GM18909 (cell line): ENCODE data around the gene FBXO24.

Source experiments
- ATAC-seq: cut with Tn5 transposase; IDR thresholded peaks from one replicate; pipeline ENCODE4 v1.9.1; 2021; ENCODE audit warnings: mild to moderate bottlenecking; ENCODE audit not compliant: unreplicated experiment, poor library complexity

The FBXO24 gene

DNA sequence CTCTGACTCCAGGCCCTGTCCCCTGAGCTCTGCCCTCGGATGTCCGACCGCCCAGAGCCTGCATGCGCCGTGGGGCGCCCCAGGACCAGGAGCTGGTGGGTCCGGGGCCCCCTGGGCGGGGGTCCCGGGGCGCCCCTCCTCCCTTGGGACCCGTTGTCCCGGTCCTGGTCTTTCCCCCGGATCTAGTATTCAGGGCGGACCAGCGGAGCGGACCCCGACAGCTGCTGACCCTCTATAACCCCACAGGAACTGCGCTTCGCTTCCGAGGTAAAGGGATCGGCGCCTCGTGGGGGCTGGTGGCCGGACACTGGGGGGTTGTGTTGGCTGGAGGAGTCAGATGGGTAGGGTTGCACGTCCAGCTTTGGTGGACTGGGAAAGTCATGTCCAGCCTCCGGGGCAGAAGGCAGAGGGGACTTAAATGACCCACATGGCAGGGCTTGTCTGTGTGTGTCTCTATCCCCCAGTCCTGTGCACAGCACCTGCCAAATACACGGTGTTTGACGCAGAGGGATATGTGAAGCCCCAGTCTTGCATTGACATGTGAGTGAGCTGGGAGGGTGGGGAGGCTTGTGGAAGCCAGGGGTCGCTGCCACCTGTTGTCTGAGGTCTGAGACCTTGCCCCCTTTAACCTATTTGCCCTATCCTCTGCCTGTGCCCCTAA, 26.7 kb downstream of the FBXO24 start:
- ATAC-seq = no peak

DNA sequence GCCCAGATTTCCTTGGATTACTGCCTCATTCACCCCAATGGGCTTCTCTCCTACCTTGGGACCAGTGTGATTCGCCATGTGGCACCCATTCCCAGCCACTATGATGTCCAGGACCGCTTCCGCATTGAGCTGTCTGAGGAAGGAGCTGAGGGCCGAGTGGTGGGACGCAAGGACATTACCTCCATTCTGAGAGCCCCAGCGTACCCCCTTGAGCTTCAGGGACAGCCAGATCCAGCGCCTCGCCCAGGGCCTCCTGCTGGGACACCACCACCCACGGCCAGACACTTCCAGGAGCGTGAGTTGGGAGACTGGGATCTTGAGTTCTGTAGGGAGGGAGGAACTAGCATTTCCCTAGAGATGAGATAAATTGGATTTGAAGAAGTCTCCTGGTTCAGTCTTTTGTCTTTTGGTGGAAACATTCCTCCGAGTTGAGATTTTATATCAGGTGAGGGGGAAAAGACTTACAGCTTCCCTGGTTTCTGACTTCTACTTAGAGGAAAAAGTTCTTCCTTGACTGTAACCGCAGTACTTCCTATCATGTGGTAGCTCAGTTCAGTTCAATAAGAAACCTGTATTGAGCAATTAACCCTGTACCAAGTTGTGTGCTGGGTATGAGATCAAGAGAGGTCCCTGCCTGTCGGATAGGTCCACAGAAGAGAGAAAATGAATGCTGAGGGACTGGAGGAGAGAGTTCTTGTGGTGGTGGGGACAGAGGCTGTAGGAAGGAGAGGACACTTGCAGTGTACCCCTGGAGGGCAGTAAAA, 27.5 kb downstream of the FBXO24 start:
- ATAC-seq = no peak

DNA sequence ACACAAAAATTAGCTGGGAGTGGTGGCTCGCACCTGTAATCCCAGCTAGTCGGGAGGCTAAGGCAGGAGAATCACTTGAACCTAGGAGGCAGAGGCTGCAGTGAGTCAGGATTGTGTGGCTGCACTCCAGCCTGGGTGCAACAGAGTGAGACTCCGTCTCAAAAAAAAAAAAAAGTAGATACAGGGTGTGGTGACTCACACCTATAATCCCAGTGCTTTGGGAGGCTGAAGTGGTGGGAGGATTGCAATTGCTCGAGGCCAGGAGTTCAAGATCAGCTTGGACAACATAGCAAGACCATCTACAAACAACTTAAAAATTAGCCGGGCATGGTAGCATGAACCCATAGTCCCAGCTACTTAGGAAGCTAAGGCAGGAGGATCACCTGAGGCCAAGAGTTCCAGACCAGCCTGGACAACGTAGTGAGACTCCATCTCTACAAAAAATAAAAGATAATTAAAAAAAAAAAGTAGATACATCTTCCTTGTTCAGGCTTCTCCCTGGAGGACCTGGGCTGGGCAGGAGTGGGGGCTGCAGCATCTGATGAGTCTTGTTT, 28.3 kb downstream of the FBXO24 start:
- no peak for ATAC-seq

DNA sequence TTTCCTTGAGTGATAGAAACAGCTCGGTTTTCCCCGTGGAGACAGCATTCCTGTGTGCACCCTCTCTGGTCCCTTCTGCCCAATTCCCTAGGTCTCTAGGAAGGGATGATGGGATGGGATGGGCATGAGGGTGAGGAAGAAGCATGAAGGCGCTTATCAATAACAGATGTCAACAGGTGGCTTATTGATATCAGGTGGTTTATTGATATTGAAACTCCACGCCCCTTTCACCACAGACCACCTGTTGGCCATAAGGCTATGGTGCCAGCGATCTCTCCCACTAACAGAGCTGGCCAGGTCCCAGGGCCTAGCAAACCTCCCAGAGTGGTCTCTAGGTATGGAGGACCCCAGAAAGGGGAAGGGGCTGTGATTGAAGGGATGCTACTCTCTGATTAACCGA, 34.1 kb downstream of the FBXO24 start:
- no peak for ATAC-seq

DNA sequence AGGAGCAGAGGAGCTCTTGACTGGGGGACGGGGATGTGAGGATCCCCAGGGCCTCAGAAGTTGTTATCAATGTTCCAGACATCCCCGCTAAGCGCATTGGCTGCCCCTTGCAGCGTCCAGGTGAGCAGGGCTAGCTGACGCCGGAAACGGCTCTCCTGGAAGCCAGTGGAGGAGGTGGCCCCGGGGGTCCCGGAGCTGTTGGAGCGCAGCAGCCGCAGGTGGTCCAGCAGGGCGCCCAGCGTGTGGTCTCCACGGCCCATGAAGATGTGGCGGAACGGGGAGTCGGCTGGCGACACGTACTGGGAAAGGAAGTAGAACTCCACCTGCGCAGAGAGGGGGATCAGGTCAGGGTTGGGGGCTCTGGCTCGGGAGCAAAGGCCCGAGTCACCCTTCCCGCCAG, 34.7 kb downstream of the FBXO24 start:
- ATAC-seq = no peak

DNA sequence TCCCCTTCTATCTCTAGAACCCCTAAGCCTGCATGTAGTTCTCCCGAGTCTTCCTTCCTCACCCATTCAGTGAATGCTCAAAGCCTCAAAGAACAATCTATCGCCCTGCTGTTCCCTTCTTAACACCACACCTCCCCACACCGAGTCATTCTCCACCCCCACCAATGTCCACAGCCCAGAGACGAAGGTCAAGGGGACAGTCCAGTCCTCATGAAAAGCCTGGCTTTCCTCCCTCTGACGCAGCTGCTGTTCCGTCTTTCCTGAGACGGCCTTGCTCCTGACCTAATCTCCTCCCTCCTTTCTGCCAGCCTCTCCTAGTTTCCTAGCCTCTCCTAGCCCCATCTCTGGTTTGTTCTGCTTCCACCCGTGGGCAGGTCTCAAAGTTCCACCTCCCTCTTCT, 35.4 kb downstream of the FBXO24 start:
- no peak for ATAC-seq

DNA sequence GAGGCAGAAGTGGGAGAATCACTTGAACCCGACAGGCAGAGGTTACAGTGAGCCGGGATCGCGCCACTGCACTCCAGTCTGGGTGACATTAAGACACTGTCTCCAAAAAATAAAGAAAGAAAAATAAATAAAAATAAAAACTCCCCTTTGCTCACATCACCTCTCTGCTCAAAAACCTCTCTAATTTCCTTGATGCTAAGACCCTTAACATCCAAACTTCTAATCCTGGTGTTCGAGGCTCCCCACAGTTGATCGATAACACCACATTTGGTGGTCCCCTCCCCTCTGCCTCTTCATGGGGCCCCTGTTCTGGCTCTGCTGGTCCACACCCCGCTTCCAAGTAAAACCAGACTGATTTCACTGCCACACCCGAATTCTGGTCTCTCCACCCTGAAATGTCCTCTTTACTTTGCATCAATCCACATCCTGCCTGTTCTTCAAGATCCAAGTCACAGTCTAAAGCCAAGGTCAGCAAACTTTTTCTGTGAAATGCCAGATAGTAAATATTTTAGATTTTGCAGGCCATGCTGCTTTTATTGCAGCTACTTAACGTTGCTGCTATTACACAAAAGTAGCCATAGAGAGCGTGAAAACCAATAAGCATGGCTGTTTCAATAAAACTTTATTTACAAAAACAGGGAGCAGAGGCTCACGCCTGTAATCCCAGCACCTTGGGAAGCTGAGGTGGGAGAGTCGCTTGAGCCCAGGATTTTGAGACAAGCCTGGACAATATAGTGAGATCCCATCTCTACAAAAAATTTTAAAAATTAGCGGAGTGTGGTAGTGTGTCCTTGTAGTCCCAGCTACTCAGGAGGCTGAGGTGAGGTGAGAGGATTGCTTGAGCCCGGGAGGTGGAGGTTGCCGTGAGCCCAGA, 38.1 kb downstream of the FBXO24 start:
- no peak for ATAC-seq

DNA sequence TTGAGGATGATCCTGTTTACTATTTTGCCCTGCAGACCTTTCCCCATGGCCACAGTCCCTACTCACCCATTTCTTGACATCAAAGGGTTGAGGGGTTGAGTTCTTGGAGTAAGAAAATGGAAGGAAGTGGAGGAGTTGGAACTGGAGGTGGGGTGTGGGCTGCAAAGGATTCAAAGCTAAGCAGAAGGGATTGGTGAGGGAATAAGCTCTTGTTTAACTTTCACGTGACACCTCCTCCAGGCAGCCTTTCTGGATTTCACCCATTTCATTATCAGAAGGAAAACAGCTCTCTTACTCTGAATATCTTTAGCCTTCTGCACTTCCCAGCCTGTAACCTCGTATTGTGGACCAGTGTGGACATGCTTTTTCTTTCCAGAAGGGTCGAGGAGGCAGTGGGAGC, 39.9 kb downstream of the FBXO24 start:
- no peak for ATAC-seq

DNA sequence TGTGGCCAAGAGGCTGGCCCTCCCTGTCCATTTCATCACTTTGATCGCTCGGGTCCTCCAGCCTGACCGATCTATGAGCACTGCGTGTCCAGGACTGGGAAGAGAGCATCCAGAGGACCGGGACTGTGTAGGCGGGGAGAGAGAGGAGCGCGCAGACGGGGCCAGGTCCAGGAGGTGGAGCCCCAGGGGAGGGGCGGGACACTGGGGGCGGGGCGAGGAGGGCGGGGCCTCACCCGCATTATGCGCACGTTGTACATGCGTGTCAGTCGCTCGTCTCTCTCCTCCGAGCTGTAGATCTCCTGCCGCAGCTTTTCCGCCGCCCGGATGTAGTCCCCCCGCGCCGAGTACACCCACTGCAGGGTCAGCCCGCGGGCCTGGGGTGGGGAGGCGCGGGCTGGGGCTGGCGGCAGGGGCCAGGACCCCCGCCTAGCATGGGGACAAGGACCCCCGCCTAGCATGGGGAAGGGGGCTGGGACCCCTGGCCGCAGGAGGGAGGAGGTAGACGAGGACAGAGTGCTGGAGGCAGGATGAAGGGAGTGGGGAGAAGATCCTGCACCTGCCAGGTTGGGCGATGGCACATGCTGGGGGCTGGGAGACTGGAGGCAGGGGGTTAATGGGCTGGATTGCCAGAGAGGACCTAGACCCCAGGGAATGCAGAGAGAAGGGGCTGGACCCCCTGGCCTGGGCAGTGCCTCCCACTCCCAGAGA, 40.6 kb downstream of the FBXO24 start:
- ATAC-seq = peak; percentile 83

DNA sequence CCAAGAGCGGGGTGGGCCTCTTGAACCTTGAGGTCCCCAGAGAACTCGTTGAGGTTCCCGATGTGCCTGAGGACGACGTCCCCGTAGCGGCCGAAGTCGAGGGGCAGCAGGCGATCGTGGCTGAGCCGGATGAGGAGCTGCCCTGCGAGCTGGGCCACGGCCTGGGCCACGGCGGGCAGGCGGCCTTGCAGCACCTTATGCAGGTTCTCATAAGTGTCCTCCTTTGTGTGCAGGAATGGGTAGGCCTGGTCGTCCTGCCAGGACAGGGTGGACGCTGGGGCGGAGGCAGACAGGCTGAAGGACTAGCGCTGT, 41.1 kb downstream of the FBXO24 start:
- no peak for ATAC-seq

DNA sequence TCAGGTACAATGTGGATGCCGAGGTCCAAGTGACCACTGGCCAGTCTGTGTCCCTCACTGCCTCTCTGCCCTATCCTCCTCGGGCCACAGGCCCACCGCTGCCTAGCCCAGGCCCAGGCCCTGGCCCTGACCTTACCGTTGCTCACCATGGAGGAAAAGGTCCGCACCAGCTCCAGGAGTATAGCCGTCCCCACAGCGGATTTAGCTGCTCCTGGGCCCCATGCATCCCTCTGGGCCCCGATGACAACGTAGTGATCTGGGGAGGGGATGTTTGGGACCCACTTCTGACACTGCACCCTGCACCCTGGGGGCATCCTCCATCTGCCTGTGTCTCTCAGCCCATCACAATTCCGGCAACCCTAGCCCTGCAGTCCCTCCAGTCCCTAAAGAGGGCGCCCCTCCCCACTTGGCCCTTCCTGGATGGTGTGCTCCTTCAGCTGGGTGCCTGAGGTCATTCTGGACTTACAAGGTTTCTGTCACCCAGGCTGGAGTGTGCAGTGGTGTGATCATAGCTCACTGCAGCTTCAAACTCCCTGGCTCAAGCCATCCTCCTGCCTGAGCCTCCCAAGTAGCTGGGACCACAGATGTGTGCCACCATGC, 43.1 kb downstream of the FBXO24 start:
- ATAC-seq = no peak

DNA sequence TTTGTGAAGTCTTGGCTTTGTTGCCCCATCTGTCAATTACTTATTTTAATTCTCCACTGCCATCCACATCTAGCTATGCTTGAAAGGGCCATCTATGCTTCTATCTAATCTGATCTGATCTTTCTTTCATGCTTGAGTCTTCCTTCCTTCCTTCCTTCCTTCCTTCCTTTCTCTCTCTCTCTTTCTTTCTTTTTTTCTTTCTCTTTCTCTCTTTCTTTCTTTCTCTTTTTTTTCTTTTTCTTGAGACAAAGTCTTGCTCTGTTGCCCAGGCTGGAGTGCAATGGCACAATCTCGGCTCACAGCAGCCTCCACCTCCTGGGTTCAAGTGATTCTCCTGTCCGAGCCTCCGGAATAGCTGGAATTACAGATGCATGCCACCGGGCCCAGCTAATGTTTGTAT, 43.9 kb downstream of the FBXO24 start:
- no peak for ATAC-seq

DNA sequence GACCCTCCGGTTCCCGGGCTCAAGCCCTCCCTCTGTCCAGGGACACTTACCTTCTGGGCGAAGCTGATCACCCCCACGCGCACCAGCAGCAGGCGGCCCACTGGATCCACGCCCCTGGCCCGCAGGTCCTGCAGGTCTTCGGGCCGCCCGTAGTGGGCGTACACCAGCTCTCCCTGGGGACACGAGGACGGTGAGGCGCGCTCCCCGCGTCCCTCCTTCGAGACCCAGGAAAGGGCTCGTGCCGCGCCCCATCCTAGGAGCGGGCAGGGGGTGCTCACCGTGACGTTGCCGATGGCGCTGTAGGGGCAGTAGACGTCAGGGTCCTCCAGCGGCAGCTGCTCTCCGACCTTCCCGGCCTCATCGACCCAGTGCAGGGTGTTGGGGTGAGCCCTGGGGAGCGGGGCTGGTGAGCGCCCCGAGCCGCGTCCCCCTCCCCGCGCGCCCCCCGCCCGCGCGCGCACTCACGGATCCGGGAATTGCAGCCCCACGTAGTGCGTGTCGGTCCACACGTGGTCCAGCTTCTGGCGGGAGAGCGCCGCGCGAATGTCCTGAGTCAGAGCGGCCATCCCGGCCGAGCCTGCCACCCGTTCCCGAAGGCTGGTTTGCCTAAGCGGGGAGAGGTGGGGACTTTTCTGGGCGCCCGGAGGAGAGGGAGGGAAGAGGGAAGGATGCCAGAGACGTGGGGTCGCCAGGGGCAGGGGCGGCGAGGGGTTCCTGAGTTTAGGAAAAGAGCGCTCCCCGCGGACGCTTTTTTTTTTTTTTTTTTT, 47.0 kb downstream of the FBXO24 start:
- ATAC-seq = peak; percentile 55

DNA sequence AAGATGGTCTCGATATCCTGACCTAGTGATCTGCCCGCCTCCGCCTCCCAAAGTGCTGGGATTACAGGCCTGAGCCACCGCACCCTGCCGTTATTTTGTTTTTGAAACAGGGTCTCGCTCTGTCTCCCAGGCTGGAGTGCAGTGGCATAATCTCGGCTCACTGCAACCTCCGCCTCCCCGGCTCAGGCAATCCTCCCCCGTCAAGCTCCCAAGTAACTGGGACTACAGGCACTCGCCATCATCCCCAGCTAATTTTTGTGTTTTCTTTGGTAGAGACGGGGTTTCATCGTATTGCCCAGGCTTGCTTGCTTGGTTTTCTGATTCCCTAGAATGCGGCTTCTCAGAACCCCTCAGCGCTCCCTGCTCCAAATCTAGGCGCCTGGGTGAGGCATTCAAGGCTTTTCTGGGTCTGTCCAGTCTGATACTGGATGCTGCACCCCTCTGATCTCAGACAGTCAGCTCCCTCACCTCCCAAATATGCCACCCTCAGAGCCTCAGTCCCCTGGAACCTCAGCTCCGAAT, 53.9 kb downstream of the FBXO24 start:
- ATAC-seq = no peak

DNA sequence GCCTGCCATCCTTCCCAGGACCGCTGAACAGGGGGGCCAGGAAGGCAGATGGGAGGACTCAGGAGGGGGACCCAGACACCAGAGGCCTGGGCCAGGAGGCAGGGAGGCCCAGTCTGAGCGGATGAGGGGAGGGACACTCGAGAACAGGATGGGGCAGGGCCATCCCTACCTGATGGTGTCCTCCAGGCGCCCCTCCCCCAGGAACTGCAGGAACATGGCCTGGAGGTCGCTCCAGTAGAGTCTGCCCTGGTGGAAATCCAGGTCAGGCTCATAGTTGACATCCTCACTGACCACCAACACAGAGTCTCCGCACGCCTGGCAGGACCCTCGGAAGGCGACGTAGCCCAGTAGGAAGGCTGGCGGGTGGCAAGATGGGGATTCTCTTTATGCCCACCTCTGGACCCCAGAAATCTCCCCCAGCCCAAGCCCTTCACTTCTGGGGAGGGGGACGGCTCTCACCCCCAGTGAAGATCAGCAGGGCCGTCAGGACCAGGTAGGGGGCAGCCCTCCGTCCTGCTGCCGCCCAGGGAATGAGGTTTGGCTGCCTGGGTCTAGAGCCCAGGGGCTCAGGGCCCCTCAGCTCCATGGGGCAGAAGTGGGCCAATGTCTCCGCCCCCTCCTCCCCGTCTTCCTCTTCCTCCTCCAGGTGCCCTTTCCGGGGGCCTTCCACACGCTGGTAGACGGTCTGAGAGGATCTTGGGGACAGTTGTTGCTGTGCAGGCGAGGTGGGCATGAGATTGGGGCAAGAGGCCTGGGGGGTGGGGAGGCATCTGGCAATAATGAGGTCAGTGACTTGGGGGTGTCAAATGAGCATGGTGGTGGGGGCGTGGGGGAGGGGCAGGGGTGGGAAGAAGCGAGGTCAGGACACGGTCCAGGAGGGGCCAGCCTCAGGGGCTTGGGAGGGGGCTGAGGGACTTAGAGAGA, 54.7 kb downstream of the FBXO24 start:
- ATAC-seq = no peak

DNA sequence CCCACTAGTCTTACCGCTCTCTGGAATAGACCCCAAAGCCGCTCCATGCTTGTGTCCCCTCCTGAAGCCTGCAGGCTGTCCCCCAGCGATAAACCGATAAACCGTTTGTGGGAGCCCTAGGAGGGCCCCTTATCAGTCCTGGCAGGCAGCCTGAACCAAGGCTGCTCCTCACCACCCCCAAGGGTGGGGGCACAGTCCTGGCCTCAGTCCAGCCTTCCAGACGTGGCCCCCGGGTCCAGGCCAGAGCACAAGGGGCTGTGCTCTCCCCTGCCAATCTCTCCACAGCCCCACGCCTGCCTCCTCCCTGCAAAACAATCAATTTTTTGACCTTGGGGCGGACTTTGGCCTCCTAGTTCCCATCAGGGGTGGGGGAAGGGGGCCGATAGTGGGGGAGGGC, 55.3 kb downstream of the FBXO24 start, which contains the start of gene TFR2:
Gene TFR2 (minus strand): TSS at position 90 of the 397 bp plus-strand sequence. CDS start 43 bp downstream, at position 47.
- no peak for ATAC-seq

DNA sequence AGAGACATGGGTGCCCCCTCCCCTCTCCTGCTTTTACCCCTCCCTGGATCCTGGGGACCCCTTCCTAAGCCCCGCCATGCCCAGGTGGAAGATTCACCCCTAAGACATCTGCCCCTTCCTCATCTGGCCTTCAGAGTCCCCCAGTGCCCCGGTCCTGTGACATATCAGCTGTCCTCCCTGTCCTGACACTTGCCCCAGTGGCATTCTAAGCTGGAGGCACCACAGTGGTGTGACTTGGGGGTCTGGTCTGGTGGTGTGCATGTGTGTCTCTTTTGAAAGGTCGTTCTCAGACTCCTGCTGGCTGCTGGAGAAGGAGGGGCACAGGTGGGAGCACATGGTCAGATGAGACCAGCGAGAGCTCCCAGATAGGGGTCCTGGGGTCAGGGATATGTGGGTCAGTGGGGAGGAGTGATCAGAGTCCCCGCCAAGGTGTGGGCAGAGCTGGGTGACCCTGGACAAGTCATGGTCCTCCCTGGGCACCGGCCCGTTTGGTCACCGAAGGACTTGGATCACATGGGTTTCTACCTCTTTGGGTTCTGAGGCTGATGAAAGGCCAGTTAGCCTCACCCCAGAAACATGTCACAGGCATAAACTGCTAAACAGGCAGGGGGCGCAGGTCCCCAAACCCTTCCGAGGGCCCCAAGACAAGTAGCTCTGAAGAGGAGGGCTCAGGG, 55.9 kb downstream of the FBXO24 start:
- ATAC-seq = no peak
